M059J (cell line): ENCODE measurements around the gene COQ8B. TPM values are rescaled to one million over a fixed set of nuclear protein-coding genes. Genes with fewer than 3 reads are reported as not detected.
"Not testable (repeated sequence)": the region's sequence is repeated elsewhere in the genome, so short reads cannot be mapped to it uniquely, and the experiment has no call there.

Experiments
- DNase-seq: peaks from one replicate; pipeline ENCODE4 v3.0.0-alpha.2; 2012; ENCODE audit warnings: low read depth
- total RNA-seq: library from RNA; depleted of rRNA; stranded (reverse); fragments of >200 nt; shearing (Covaris generic); gene quantifications from 2 replicates; pipeline ENCODE4 v1.2.3, GENCODE V29; 2014

COQ8B gene
- total RNA-seq, 1 experiment from 2014 or later, result 30.8 TPM

DNA sequence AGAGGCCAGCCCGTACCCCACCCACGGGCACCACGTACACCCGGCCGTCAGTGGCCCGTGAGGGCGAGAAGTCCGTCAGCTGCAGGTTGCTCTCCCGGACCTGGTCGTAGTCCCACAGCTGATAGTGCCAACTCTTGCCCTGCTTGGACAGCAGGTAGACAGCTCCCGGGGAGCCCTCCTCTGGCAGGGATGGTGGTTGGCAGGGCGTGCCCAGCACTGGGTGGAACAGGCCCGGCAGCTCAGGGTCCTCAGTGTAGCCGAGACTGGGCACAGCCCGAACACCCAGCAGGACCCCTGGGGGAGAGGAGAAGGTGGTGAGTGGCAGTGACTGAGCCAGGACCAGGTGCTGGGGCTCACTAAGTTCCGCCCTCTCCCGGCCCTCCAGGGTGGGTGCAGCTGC is 25.8 kb upstream of the COQ8B start:
- DNase-seq, result no peak

DNA sequence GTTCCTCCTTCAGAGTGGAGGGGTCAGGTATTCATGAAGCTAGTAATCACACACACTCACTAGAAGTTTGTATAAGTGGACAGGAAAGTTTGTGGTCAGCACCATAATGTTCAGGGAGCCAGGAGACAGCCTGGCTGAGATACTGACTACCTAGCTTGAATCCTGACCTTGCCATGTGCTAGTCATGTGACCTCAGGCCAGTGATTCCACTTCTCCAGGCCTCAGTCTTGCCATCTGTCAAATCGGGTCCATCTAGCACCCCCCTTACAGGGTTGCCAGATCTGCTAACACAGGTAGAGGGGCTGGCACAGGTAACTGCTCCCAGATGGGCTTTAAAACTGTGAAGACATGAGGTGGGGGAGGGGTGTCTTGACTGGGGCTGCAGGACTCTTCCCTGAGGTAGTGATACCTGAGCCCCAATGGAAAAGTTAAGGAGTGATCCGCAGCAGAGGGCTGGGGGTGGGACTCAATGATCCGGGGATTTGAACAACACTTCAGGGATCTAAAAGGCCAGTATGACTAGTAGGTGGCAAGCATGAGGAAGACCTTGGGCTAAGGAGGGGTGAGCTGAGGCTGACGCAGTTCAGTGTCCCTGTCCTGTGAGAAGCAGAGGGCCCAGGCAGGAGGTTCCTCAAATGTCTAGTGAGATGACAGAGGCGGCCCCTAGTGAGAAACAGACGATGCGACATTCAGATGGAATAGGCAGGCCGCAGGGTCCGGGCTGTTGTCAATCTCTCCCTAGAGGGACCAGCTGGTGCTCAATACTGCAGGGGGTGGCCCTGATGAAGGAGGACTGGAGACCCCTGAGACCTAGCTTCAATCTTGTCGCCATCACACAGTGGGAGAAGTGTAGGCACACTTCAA is 25.1 kb upstream of the COQ8B start:
- no peak for DNase-seq

DNA sequence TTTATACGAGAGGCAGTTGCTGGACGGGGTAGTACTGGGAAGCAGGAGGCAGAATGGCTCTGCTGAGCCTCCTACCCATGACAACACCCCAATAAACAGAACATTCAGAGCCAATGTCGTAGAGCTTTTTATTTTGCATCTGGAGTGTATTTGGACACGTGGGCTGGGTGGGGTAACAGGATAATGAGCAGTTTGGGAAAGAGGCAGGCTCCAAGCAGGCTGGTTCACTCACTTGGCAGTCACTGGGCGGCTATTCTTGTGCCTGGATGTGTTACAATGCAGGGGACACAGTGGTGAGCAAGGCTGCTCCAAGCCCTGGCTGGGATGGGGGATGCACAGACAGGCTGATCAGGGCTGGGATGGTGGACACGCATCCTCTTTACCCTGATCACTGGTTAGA is 24.1 kb upstream of the COQ8B start:
- DNase-seq, result no peak

DNA sequence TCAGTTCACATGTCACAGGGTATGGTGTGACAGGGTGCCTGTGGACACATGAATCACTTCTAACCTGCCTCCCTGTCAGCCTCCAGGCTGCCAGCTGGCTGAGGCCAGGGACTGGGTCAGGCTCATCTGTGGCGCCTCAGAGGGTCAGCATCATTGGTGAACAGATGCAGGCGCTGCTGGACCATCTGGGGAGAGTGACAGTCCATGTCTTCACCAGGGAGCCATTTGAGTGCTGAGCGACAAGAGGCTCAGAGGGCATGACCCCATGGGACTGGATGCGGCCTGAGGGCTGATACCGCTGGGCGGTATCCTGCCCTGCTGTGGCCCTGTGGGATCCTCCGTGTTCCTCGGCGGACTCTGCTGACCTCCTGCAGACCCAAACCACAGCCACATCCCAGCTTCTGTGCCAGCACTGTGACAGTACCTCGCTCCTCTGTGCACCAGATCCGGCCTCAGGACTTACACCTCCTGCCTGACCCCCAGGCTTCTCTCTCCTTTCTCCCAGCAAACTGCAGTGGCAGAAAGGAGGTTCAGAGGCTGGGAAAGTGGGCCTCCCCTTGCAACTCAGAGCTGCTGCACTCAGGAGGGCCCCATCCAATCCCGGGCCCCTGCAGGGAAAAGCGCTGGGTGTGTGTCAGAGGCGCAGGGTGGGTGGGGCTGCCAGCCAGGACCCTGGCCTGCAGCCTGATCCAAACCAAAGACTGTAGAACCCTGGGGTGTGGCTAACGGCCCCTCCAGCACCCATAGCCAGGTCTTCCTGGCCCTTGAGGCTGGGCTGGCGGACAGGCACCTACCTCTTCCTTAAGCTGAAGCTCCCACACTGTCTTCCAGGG is 23.4 kb upstream of the COQ8B start:
- DNase-seq, result peak; percentile 31

DNA sequence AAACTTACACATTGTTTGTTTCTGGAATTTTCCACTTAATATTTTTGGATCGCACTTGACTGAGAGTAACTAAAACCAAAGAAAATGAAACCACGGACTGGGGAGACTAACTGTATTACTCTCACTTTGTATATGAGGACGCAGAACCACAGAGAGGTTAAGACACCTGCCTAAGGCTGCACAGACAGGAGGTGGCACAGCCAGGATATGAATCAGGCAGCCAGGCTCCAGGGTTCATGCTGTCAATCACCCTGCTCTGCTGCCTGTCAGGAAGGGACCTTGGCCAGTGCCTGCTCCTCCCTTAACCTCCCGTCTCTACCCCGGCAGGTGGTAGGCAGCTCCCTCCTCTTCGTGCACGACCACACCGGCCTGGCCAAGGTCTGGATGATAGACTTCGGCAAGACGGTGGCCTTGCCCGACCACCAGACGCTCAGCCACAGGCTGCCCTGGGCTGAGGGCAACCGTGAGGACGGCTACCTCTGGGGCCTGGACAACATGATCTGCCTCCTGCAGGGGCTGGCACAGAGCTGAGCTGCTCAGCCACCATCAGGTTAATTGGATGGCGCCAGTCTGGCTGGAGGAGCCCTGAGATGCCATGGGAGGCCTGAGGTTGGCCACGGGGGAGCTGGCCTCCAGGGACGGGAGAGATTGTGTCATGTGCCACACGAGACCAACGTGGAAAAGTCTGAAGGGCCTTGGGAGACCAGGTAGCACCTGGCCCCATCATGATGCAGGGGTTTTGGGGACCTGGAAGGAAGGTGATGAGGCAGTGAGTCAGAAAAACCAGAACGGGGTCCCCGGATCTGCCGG is 22.5 kb upstream of the COQ8B start:
- DNase-seq, result no peak

DNA sequence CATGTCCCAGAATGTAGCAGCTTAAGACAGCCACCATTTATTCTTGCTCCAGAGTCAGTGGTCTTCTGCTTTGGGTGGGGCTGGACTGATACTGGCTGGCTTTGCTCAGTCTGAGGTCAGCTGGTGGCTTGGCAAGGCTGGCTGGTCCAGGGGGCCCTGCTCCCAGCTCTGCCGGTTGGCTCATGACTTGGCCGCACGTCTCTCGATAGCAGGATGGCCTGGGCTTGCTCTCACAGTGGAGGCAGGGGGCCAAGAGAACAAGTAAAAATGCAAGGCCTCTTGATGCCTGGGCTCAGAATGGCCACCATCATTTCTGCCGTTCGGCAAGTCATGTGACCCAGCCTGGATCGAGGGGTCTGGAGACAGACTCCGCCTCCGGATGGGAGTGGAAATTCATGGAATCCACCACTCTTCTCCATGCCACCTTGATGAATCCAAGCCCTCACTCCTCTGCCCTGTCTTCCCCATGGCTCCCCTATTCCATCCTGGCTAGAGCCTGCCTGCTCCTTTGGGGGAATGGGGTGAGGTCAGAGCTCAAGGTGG is 20.5 kb upstream of the COQ8B start:
- no peak for DNase-seq

DNA sequence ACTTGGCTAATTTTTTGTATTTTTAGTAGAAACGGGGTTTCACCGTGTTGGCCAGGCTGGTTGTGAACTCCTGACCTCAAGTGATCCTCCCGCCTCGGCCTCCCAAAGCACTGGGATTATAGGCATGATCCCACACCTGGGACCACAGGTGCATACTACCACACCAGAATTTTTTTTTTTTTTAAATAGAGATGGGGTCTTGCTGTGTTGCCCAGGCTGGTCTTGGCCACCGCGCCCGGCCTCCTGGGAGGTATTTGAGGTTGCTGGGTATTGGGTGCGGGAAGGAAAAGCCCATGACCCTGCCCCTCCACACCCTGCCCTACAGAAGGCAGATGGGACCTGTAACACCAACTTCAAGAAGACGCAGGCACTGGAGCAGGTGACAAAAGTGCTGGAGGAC is 20.0 kb upstream of the COQ8B start:
- DNase-seq, result no peak

DNA sequence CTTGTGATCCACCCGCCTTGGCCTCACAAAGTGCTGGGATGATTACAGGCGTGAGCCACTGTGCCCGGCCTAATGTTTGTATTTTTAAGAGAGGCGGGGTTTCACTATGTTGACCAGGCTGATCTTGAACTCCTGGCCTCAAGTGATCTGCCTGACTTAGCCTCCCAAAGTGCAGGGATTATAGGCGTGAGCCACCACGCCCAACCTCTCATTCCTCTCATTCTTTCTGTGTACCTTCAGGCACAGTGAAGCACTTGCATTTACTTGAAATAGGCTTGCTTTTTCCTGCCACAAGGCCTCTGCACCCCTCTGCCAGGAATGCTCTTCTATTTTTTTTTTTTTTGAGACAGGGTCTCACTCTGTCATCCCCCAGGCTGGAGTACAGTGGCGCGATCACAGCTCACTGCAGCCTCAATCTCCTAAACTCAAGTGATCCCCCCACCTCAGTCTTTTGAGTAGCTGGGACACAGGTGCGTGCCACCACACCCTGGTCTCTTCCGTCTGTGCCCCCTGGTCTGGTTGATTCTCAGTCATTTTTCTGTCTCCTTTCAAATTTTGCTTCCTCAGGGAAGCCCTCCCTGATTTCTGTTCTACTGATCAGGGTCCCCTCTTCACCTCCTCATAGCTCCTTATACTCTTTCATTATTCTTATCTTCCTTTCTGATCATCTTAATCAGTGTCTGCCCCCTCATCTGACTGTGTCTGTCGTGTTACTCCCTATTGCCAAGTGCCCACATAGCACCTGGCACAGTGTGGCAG is 18.5 kb upstream of the COQ8B start:
- no peak for DNase-seq

DNA sequence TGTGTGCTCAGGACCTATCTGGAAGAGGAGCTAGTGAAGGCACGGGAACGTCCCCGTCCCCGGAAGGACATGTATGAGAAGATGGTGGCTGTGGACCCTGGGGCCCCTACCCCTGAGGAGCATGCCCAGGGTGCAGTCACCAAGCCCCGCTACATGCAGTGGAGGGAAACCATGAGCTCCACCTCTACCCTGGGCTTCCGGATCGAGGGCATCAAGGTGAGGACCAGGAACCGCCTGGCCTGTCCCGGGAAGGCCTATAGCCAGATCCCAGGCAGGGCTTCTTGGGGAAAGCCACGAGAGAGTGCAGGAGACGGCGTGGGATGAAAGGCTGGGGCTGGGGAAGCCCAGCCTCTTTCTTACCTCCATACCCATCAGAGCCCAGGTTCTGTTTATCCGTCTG is 16.5 kb upstream of the COQ8B start:
- no peak for DNase-seq

DNA sequence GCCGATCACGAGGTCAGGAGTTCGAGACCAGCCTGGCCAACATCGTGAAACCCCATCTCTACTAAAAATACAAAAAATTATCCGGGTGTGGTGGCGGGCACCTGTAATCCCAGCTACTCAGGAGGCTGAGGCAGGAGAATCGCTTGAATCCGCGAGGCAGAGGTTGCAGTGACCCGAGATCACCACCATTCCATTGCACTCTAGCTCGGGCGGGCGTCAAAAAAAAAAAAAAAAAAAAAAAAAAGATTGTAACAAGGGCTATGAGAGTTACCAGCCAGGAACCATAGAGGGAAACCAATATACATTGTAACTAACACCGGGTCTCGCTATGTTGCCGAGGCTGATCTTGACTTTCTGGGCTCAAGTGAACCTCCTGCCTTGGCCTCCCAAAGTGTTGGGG is 15.6 kb upstream of the COQ8B start:
- DNase-seq, result not testable (repeated sequence)

DNA sequence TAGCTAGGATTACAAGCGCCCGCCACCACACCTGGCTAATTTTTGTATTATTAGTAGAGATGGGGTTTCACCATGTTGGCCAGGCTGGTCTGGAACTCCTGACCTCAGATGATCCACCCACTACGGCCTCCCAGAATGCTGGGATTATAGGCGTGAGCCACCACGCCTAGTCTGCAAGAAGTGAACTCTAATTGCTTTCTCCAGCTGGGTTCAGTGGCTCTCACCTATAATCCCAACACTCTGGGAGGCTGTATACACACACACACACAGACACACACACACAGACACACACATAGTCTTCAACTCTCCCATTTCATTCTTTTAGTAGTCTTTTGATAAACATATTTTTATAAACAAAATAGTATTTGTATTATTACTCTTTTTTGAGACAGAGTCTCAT is 13.4 kb upstream of the COQ8B start:
- DNase-seq, result not testable (repeated sequence)

DNA sequence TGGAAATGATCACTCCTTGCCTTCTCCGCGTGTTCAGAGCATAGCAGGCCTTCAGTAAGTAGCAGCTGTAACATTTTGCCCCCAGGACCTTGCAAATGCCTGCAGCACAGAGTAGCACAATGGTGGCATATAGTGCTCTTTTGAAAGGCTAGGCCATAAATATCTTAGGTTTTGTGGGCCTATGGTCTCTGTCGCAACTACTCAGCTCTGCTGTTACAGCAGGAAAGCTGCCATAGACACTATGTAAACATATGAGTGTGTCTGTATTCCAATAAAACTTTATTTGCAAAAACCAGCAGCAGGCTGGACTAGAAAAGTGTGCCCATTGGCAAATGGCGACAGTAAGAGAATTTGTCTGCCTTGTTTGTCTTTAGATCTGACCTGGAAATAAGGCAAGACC is 9.6 kb upstream of the COQ8B start:
- no peak for DNase-seq

DNA sequence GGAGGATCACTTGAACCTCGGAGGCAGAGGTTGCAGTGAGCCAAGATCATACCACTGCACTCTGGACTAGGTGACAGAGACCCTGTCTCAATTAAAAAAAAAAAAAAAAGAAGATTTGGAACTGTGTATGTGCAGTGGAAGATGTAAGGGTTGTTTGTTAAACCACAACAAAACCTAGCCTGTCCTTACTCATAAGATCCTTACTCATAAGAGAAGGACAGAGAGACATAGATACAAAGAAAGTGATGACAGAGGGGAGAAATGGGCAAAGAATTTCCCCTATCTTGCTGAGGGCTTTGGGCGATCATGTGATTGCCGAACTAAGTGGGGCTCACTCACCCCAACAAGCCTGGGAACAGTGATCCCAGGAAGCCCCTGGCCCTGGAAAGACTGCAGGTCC is 8.2 kb upstream of the COQ8B start:
- DNase-seq, result no peak

DNA sequence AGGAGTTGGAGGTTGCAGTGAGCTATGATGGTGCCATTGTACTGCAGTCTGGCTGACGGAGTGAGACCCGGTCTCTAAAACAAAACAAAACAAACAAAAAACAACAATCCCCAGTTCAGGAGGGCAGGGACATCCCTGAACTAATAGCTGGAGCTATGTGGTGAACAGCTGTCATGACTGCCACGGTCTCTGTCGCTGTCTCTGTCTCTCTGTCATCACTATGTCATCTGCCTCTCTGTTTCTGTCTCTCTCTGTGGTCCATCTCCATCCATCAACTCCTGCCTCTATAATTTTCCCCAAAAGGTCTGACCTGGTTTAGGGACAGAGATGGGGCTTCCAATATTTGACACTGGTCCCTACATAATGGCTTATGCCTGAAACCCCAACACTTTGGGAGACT is 7.6 kb upstream of the COQ8B start:
- no peak for DNase-seq

DNA sequence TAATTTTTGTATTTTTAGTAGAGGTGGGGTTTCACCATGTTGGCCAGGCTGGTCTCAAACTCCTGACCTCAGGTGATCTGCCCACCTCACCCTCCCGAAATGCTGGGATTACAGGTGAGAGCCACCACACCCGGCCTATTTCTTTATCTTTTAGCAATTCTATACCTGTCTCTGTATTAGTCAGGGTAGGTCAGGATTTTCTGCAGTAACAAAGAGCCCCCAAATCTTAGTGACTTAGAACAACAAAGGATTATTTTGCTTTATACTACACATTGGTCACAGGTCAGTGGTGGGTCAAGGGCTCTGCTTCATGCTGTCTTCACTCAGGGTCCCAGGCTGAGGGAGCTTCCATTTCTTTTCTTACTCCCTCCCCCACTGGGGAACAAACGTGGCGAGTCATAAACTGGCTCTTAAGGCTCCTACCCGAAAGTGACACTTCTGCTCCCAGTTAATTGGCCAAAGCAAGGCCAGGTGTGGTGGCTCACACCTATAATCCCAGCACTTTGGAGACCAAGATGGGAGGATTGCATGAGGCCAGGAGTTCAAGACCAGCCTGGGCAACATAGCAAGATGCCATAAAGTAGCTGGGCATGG is 7.1 kb upstream of the COQ8B start:
- no peak for DNase-seq

DNA sequence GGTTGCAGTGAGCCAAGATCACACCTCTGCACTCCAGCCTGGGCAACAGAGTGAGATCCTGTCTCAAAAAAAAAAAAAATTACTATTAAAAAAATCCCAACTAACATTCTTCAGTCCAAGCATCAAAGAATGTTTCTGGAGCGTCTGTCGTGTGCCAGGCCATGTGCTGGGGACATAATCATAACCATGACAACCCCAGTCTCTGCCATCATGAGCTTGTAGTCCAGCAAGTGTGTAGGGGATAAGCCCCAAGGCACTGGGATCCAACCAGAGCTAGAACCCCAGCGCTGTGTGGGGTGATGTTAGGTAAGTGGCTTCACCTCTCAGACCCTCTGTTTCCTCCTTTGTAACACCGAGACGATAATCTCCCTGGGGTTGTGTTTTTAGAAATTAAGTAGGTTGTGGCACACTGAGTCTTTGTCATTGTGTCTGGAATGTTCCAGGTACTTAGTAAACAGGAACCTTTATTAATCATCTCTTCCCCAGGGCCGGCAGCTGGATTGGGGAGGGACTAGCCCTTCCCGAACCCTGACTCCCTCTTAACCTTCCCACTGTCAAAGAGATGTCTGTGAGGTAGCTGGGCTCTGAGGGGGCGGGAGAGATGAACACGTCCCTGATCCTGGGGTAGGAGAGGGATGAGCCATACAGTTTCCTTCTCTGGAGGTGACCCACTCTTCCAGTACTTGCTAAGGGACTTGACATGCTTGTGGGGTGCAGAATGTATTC is 5.4 kb upstream of the COQ8B start:
- DNase-seq, result peak; percentile 29

DNA sequence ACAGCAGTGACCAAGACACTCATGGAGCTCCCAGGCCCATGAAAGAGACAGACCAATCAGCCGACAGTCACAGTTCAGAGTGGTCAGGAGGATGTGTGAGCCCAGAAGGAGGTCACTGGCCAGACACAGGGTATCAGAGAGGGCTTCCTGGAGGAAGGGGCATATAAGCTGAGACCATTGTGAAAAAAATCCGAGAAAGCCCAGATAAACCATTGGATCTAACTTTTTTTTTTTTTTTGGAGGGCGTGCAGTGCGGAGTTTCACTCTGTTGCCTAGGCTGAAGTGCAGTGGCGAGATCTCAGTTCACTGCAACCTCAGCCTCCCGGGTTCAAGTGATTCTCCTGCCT is 4.4 kb upstream of the COQ8B start:
- DNase-seq, result no peak

DNA sequence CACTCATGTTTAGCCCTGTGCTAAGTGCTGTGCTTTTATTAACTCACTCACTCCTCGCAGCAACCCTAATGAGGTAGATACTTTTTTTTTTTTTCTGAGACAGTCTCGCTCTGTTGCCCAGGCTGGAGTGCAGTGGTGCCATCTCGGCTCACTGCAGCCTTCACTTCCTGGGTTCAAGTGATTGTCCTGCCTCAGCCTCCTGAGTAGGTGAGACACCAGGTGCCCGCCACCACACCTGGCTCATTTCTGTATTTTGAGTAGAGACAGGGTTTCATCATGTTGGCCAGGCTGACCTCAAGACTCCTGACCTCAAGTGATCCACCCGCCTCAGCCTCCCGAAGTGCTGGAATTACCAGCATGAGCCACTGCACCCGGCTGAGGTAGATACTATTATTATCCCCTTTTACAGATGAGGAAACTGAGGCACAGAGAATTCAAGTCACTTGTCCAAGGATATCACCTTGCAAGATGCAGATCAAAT is 2.8 kb upstream of the COQ8B start:
- no peak for DNase-seq

DNA sequence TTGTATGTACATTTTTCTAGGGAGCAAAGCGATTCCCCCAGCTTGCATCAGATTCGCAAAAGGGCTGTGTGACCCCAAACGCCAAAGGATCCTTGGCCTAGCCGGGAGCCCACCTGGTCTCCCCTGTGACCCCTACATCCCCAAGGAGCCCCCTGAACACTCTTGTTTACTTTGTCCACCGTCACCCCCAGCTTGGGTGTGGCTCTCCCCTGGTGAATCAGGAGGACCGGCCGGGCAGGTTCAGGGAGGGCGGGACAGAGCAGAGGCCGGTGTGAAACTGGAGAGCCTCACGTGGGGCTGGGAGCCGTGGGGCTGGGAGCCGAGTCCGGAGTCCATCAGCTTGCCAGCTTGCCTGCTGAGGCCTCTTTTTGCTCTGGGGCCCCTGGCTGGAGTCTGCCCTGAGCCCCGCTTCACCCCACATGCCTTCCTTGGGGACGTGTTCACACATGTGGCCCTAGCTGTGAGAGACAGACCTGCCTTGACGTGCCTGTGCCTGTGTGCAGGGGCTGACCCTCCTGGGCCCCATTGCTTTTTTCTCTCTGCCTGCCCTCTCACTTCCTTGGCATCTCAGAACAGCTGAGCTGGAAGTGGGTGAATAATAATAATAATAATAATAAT is 2.2 kb upstream of the COQ8B start:
- peak; percentile 63 for DNase-seq
